ENCODE data around the gene NT5C2.

NT5C2 gene

GRCh38 chr10:103120977-103121735 lies 71.9 kb downstream of the NT5C2 start:
- peak; percentile 37 for DNase-seq

GRCh38 chr10:103120546-103120945 lies 72.5 kb downstream of the NT5C2 start:
- DNase-seq, result no peak

- no peak for DNase-seq
Observed at GRCh38 chr10:103117247-103117646, 75.8 kb downstream of the NT5C2 start.

- no peak for DNase-seq
Observed at GRCh38 chr10:103114876-103115275, 78.2 kb downstream of the NT5C2 start.

- no peak for DNase-seq
Observed at GRCh38 chr10:103111918-103112877, 80.9 kb downstream of the NT5C2 start.

GRCh38 chr10:103111031-103111917 lies 81.8 kb downstream of the NT5C2 start:
- DNase-seq, result no peak

- DNase-seq, result no peak
Observed at GRCh38 chr10:103110407-103110806, 82.7 kb downstream of the NT5C2 start.

GRCh38 chr10:103109821-103110220 lies 83.3 kb downstream of the NT5C2 start:
- DNase-seq, result no peak

GRCh38 chr10:103106539-103106938 lies 86.5 kb downstream of the NT5C2 start:
- no peak for DNase-seq

GRCh38 chr10:103105462-103105861 lies 87.6 kb downstream of the NT5C2 start:
- DNase-seq, result no peak

- no peak for DNase-seq
Observed at GRCh38 chr10:103104721-103105120, 88.4 kb downstream of the NT5C2 start.

GRCh38 chr10:103103989-103104388 lies 89.1 kb downstream of the NT5C2 start:
- no peak for DNase-seq

- no peak for DNase-seq
Observed at GRCh38 chr10:103102195-103102594, 90.9 kb downstream of the NT5C2 start.

GRCh38 chr10:103100620-103101019 lies 92.5 kb downstream of the NT5C2 start:
- no peak for DNase-seq

- DNase-seq, result no peak
Observed at GRCh38 chr10:103098240-103098639, 94.8 kb downstream of the NT5C2 start.

GRCh38 chr10:103096130-103096529 lies 96.9 kb downstream of the NT5C2 start:
- no peak for DNase-seq

GRCh38 chr10:103095005-103095404 lies 98.1 kb downstream of the NT5C2 start:
- DNase-seq, result no peak

GRCh38 chr10:103090911-103091310 lies 102.2 kb downstream of the NT5C2 start:
- DNase-seq, result no peak

GRCh38 chr10:103089493-103089892 lies 103.6 kb downstream of the NT5C2 start:
- DNase-seq, result no peak

- no peak for DNase-seq
Observed at GRCh38 chr10:103086799-103087198, 106.3 kb downstream of the NT5C2 start.

- no peak for DNase-seq
Observed at GRCh38 chr10:103086261-103086660, 106.8 kb downstream of the NT5C2 start.

- DNase-seq, result no peak
Observed at GRCh38 chr10:103083977-103084320, 109.1 kb downstream of the NT5C2 start.
